HG03342 (cell line): ENCODE measurements around the gene SAE1.
A peak's percentile ranks its signal among the peaks of the same experiment; 100 is the strongest.
"Not testable (repeated sequence)": the region's sequence is repeated elsewhere in the genome, so short reads cannot be mapped to it uniquely, and the experiment has no call there.

Experiments used
- ATAC-seq: cut with Tn5 transposase; IDR thresholded peaks from one replicate; pipeline ENCODE4 v1.9.1; 2021; ENCODE audit warnings: mild to moderate bottlenecking, moderate library complexity; ENCODE audit not compliant: unreplicated experiment

Gene SAE1

DNA sequence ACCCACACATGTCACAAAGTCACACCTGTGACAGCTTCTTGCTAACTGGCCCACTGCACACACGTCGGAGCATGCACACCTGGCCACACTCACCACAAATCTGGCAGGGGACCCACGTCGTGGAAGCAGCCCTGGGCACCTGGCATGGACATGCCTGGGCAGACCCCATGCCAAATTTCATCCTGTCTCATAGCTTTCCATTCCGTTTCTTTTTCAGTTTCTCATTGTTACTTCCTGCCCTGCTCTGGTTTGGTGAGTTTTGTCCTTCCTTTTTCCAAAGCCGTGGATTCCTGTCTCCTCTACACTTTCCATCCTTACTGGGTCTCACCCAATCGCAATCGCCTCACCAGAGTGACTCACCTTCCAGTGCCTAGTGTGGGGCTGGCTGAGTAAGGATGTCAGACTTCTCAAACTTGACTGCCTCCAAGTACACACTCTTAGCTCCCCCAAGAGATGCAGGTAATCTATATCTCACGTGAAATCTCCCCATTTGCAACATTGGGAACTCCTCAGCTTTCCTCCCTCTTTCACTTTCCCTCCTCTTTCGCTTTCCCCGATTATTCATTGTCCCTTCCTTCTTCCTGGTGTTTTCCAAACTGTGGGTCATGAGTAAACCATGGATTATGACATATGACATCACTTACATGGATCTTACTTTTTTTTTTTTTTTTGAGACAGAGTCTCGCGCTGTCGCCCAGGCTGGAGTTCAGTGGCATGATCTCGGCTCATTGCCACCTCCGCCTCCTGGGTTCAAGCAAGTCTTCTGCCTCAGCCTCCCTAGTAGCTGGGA is 102.0 kb downstream of the SAE1 start:
- no peak for ATAC-seq

DNA sequence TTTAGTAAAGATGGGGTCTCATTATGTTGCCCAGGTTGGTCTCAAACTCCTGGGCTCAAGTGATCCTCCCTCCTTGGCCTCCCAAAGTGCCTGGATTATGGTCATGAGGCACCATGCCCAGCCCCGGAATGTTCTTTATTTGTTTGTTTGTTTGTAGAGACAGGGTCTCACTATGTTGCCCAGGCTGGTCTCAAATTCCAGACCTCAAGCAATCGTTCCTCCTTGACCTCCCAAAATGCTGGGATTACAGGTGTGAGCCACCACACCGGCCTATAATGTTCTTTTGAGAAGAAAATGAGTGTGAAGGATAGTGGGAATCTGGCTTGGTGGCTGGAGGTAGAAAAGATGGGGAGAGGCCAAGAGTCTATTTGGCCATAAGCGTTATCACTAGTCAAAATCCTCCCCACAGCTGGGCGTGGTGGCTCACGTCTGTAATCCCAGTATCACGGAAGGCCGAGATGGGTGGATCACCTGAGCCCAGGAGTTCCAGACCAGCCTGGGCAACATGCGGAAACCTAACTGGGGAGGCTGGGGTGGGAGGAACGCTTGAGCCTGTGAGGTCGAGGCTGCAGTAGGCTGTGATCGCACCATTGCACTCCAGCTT is 105.5 kb downstream of the SAE1 start:
- no peak for ATAC-seq

DNA sequence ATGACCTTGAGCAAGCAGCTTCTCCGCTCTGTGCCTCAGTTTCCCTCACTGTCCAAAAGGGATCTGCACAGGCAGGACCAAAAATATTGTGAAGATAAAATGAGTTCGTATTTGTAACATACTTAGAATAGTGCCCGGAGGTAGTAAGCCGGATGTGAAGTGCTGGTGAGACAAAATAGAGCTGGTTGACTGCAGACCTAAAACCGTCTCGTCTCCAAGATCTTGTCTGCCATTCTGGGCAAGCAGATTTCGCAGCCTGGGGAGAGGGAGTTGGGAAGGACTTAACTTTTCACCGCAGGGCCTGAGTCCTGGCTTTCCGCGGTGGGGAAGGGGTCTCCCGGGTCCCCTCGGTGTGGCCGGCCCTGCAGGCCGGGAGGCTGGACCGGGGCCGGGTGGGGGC is 108.5 kb downstream of the SAE1 start:
- ATAC-seq: no peak

DNA sequence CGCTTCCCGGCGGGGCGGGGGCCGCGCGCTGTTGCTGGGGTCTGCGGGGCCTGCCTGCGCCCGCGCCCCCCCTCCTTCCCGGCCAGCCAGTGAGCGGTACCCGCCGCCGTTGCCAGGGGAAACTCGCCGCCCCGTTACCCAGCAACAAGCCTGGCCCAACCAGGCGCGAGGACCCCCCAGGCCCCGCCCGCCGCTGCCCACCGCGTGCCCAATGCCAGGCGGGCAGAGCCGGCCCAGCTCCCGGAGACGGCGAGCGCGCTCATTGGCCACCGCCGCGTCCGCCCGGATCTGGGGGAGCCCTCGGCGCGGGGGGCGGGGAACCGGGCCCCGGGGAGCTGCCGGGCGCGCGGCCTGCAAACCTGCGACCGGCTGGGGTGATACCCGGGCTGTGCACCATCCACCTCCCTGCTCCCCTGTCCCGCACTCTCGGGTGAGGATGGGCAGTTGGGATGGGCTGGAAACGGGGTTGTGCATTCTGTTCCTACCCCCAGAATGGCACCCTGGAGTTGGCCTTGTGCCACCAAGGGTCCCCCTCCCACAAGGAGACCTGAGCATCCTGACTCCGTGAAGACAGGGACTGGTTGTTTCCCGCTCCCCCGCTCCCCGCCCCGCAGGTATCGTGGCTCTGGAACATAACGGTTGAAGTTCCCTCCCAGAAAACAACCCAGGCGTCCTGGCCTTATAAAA is 109.1 kb downstream of the SAE1 start:
- no peak for ATAC-seq

DNA sequence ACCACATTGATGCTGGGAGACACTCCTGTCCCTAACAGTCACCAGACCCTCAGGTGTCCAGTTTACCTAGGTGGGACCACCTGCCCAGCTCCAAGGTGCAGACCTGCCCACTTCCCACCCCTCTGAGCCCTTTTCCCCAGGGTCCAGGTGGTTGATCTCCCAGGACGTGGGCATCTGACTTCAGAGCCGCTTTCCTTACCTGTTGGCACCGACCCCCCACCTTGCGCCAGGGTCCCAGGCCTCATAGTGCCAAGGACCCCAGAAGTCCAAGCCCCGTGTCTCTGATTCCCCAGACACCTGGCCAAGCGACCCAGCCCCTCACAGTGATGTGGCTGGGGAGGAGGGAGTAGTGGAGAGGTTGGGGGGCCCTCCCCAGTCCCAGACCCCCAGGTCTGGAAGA is 109.9 kb downstream of the SAE1 start:
- no peak for ATAC-seq

DNA sequence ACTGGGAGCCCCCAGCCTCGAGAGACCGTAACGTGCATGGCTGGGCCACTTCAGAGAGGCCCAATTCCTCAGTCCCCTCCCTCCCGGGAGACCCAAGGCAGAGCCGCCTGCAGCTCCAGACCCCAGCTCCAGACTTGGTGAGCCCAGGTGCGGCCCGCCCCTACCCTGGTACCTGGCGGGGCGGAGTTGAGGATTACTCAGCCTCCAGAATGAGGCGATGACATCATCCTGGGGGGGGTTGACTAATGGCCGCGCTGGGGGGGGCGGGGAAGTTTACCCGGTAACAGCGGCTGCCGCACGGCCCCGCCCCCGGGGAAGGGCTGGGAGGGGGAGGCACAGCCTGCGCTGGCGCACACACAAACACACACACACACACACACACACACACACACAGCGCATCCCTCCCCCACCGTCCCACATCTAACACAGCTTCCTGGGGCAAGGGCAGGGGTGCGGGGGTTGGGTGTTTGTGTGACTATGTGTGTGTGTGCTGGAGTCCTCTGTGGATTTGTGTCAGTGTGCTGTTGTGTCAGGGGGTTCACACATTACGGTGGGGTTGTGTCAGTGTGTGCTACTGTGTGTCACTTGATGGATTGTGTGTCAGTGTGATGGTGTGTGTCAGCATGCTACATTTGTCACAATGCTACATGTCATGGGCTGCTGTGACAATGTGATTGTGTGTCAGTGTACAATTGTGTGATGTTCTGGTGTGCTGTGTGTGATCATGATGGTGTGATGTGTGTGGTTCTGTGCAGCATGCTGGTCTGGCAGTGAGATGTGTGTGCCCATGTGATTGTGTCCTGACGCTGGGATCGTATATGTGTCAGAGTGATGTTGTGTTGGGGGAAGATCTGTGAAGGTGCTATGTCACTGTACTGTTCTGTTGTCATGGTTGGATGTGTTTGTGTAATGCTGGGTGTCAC is 110.6 kb downstream of the SAE1 start:
- no peak for ATAC-seq

DNA sequence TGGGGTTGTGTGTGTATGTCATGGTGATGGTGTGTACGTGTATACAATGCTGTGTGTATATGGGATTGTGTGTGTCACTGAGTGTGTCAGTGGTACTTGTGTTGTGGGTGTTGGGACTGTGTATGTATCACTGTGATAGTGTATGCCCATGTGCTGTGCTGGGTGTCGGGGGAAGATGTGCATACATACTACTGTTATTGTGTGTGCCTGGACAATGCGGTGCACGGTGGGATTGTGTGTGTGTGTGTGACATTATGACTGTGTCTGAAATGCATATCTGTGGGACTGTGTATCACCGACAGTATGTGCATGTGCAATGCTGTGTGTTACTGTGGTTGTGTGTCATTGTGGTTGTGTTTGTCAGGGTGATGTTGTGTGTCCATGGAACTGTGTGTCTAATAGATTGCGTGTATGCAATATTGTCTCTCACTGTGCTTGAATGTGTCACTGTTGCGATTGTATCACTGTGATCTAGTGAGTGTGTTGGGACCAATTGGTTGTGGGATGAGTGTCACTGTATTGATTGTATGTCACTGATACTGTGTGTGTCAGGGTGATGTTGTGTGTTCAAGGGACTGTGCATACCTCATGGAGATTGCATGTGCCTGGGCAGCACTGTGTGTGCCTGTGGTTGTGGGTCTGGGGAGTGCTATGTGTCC is 111.4 kb downstream of the SAE1 start:
- no peak for ATAC-seq

DNA sequence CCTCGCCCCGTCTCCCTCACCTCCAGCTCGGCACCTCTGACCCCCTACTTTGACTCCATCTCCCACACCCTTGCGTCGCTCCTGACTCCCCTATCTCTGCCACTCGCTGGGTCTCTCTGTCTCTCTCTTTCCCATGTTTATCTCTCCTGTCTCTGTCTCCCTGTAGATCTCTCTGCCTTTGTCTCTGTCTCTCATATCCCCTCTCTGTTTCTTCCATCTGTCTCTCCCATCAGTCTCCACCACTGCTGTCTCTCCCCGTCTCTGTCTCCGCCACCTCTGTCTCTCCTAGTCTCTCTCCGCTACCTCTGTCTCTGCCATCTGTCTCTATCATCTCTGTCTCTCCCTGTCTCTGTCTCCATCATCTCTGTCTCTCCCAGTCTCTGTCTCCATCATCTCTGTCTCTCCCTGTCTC is 112.7 kb downstream of the SAE1 start:
- ATAC-seq: no peak

DNA sequence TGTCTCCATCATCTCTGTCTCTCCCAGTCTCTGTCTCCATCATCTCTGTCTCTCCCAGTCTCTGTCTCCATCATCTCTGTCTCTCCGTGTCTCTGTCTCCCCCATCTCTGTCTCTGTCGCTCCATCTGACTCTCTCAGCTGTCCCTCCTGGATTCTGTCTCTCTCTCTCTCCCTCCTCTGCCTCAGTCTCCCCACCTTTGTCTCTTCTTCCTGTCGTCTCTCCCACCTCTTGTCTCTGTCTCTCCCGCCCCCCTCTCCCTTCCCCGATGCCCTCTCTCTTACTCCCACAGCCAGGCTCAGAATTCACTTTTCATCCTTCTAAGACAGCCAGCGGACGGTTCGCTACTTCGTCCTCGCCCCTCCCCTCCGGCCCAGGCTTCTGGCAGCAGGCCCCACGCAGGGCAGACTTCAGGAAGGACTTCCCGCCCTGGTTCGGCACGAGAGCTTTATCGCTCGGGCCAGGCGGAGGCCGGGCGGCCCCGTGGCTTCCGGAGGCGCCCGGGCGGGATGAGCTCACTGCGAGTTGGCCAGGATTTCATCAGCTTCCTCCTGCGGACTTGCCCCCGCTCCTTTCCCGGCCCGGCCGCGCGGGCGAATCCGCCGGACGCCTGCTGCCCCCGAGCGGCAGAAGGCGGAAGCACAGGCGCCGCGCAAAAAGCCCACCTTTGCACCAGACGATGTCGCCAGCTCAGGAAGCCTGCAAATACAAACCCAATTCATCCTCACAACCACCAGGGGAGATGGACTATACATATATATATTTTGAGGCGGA is 113.3 kb downstream of the SAE1 start:
- peak; percentile 63 for ATAC-seq

DNA sequence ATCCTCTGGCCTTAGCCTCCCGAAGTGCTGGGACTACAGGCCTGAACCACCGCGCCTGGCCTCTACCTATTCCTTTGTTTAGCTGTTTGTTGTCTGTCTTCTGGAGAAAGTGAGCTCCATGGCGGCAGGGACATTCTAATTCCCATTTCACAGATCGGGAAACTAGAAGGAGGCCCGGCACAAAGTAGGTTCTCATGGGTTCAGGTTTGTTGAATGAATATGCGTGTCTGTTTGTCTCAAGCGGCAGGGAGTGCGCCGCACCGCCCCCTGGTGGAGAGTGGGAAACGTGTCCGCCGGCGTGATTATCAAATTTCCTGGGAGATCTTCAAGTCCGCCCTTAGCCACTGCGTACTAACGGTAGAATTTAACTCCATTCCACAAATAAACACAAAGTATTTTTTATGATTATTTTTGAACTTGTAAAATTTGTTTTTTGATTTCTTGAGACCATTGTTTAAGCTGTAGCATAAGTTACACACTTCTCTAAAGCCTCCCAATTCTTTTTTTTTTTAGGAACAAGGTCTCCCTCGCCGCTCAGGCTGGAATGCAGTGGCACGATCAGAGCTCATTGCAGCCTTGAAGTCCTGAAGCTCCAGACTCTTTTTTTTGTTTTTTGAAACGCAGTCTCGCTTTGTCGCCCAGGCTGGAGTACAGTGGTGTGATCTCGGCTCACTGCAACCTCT is 116.8 kb downstream of the SAE1 start:
- no peak for ATAC-seq

DNA sequence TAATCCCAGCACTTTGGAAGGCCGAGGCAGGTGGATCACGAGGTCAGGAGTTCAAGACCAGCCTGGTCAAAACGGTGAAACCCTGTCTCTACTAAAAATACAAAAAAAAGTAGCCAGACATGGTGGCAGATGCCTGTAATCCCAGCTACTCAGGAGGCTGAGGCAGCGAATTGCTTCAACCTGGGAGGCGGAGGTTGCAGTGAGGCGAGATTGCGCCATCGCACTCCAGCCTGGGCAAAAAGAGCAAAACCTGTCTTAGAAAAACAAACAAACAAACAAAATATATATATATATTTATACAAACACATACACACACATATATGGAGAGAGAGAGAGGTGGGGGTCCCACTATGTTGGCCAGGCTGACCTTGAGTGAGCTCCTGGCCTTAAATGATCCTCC is 122.4 kb downstream of the SAE1 start:
- ATAC-seq: not testable (repeated sequence)

DNA sequence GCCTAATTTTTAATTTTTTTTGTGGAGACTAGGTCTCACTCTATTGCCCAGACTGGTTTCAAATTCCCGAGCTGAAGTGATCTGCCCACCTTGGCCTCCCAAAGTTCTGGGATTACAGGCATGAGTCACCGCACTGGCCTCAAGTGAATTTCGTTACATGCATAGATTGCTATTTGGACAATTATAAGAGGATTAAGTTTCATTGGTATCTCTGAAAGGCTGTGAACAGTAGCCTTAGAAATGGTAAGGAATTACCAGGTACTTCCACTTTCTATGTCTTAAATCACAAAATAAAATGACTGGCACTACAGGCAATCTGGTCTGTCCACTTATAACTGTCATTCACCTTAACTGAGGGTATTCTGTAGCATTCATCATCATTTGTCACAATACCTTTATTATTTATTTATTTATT is 122.8 kb downstream of the SAE1 start:
- no peak for ATAC-seq

DNA sequence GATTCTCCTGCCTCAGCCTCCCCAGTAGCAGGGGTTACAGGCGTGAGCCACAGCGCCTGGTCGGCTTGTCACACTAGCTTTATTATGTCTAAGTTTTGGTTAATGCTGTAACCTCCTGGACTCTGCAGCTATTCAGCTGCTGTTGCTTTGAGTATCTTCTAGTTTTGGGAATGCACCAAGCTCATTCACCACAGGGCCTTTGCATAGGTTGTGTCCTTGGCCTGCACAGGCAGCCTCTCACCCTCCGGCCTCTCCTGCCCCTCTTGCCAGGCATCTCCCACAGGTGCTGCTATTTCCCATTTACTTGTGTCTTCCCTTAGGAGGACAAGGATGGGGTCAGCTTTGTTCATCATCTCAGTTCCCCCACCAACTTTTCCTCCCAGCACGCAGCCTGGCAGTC is 123.3 kb downstream of the SAE1 start:
- ATAC-seq: no peak

DNA sequence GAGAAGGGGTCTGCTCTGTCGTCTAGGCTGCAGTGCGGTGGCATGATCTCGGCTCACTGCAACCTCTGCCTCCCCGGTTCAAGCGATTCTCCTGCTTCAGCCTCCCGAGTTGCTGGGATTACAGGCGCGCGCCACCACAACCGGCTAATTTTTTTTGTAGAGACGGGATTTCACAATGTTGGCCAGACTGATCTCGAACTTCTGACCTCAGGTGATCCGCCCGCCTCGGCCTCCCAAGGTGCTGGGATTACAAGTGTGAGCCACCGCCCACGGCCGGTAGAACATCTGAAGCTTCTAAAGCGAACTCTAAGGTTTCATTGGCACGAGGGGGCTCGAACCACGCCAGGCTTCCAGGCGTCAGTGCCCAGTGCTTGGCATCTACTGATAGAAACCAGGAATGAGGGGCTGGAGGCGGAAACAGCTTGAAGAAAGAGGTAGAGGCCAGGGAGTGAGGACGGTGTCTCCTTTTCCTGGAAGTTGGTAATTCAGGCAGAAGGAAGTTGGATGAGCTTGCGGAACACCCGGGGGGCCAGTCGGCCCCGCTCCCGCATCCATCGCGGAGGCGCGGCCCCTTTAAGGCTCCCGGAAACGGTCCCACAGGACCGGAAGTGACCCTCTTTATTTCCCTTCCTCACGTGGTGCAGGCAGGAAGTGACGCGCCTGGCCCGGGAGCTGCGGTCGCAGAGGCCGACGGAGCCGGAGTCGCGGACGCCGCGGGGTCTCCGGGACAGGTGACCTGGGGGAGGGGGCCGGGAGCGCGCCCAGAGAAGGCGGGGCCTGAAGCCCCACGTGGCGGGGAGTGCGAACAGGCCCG is 125.5 kb downstream of the SAE1 start, which contains the start of gene CCDC9:
CCDC9 (plus strand) TSS at position 647 of the 814 bp plus-strand sequence. CDS start 1,876 bp downstream, outside the sequence.
- ATAC-seq: peak; percentile 54

DNA sequence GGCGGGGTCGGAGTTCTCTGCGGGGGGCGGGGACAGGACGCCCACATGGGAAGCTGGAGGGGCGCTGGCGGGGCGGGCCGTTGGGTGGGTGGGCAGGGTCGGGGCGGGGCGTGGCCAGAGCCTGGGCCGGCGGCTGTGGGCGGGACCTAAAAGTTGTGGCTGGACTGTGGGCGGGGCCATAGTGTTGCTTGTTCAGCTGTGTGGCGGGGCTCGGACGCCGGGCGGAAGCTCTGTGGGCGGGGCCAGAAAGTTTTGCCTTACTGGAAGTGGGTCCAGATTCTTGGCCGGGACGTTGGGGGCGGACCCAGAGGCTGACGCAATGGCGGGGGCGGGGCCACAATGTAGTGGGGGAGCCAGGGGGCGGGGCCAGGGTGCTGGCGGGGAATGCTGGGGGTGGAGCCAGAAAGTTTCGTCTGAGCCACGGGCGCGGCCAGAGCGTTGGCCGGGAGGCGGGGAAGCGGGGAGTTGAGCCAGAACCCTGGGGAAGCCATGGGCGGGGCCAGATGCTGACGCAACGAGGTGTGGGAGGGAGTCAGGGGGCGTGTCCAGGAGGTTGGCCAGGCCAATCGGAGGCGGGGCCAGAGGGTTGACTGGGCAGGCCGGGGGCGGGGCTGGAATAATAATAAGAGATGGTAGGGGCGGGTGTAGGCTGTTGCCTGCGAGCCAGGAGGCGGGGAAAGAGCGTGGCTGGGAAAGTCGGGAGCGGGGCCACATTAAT is 126.2 kb downstream of the SAE1 start:
- peak; percentile 71 for ATAC-seq

DNA sequence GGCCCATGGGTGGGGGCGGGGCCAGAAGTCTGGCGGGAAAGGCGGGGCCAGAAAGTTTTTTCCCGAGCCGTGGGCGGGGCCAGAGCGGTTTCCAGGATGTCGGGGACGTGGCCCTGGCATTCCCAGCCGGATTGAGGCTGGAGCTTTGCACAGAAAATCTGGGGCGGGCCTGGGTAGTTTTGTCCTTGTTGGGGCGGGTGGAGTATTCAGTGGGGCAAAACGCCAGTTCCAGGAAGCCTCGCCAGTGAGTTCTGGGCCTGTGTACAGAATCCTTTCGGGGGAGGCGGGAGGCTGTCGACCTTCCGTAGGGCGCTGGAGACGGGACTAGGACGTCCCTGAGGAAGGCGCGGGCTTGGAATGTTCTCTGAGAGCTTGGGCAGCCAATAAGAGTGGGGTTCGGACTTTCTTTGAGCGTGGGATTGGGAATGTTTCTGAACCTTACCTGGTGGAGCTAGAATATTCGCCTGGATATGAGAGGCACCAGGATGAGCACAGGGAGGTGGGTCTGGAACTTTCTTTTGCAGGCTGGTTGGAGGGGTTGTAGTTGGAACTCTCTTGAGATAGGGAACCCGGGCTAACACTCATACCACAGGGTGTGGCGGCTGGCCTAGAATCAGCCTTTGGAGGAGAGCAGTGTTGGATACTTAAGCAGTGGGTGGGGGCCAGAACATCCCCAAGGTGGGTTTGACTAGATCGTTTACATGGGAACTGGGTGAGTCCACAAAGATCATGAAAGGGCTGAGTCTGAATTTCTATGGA is 127.0 kb downstream of the SAE1 start:
- peak; percentile 1 for ATAC-seq

DNA sequence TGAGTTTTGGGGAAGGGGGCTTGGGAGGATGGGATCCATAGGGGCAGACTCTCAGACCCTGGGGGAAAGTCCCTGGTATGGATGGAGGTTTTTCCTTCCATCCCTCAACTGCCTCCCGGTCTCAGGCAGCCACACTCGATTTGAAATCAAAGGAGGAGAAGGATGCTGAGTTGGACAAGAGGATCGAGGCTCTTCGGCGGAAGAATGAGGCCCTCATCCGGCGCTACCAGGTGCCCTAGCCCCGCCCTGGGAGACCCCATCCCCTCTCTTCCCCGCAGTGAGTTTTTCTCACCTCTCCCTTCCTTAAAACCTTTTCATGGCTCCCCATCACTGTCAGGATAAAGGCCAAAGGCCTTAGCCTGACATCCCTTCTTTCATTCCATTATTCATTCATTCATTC is 127.8 kb downstream of the SAE1 start:
- ATAC-seq: no peak
